ENCODE measurements around the gene BET1L.

Gene BET1L

GRCh38 chr11:236774-237767 lies 29.9 kb upstream of the BET1L start, which contains the start of gene PSMD13:
PSMD13 (plus strand) TSS chr11:236976; CDS start chr11:237050, 74 bp downstream.
- peak; percentile 89 for DNase-seq (ENCODE audit: low read depth)
- H3K4me3 ChIP-seq (ENCODE audit: low read depth, low read length), result peak within 1 kb of the TSS; percentile 94
- TF ChIP-seq CTCF (IDR thresholded peaks at IDR 0.05; ENCODE audit: insufficient read depth, low read depth, low read length, missing control alignments), result no peak

DNA sequence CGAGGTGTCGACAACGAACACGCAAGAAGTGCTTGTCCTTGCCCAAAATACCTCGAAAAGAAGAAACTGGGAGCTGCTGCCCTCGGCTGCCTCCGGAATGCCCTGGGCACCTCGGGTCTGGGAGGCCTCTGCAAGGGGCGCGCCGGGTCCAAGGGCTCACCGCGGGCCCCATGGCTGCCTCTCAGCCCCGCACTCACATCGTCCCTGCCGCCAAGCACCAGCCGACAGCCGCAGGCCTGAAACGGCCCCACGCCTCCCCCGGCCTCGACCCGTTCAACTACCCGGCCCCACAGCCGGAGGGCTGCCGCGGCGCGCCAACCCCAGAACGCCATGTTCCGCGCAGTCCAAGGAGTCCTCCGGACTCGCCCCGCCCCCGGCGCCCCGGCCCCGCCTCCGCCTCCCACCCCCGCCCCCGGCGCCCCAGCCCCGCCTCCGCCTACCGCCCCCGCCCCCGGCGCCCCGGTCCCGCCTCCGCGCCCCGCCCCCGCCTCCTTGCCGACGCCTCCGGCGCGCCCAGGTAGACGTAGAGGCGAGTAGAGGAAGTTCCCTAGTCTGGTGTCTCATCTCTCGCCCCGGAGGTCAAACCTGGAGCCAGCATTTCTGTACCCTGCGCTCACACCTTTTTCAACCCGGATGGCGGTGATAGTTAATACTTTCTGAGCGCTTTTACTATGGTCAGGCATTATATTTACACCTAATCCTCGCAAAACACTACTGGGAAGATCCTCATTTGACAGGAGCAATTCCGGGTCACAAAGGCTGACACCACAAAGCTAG lies 29.0 kb upstream of the BET1L start, which contains the start of gene SIRT3:
Gene SIRT3 (minus strand): TSS at position 346 of the 777 bp plus-strand sequence. CDS start 14 bp downstream, at position 332.
- DNase-seq (ENCODE audit: low read depth), result peak; percentile 94

GRCh38 chr11:235609-235996 lies 28.4 kb upstream of the BET1L start:
- DNase-seq (ENCODE audit: low read depth), result peak; percentile 51
- H3K4me3 ChIP-seq (ENCODE audit: low read depth, low read length), result peak overlapping the region; percentile 74

More for the DNA sequence above, 29.0 kb upstream of the BET1L start, which contains the start of gene SIRT3:
- TF ChIP-seq CTCF (IDR thresholded peaks at IDR 0.05; ENCODE audit: insufficient read depth, low read depth, low read length, missing control alignments), result no peak
- peak within 1 kb of the TSS; percentile 94 for H3K4me3 ChIP-seq (ENCODE audit: low read depth, low read length)

DNA sequence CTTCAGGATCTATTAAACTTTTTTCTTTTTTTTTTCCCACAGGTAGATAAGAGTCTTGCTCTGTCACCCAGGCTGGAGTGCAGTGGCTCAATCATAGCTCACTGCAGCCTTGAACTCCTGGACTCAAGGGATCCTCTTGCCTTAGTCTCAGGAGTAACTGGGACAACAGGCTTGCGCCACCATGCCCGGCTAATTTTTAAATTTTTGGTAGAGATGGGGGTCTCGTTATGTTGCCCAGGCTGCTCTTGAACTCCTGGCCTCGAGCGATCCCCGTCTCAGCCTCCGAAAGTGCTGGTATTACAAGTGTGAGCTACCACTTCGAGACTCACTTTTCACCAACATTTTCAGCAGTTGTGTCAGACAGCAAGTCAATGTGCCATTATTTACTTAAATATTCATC lies 28.0 kb upstream of the BET1L start:
- TF ChIP-seq CTCF (IDR thresholded peaks at IDR 0.05; ENCODE audit: insufficient read depth, low read depth, low read length, missing control alignments), result no peak
- peak overlapping the region; percentile 74 for H3K4me3 ChIP-seq (ENCODE audit: low read depth, low read length)

More at GRCh38 chr11:235609-235996, 28.4 kb upstream of the BET1L start:
- no peak for TF ChIP-seq CTCF (IDR thresholded peaks at IDR 0.05; ENCODE audit: insufficient read depth, low read depth, low read length, missing control alignments)

GRCh38 chr11:232783-233565 lies 25.8 kb upstream of the BET1L start:
- no peak overlapping the region for H3K4me3 ChIP-seq (ENCODE audit: low read depth, low read length)
- no peak for DNase-seq (ENCODE audit: low read depth)
- TF ChIP-seq CTCF (IDR thresholded peaks at IDR 0.05; ENCODE audit: insufficient read depth, low read depth, low read length, missing control alignments), result no peak

More for the DNA sequence above, 28.0 kb upstream of the BET1L start:
- DNase-seq (ENCODE audit: low read depth), result no peak

DNA sequence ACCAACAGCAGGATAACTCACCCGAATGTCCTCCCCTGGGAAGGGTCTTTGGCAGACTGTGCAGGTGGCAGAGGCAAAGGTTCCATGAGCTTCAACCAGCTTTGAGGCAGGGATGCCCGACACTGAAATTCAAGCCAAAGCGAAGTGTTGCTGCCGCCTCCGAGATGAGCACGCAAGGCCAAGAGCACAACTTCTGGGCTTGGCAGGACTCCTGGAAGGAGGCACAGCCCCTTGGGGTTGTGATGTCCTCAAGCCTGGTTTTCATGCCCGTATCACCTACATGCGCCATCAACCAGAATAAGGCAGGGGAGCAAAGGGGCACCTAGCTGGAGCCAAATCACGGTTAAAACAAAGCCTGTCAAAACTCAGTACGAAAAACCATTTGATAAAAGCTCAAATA lies 23.2 kb upstream of the BET1L start:
- TF ChIP-seq CTCF (IDR thresholded peaks at IDR 0.05; ENCODE audit: insufficient read depth, low read depth, low read length, missing control alignments), result no peak

More for the DNA sequence above, 23.2 kb upstream of the BET1L start:
- no peak for DNase-seq (ENCODE audit: low read depth)
- no peak overlapping the region for H3K4me3 ChIP-seq (ENCODE audit: low read depth, low read length)

Data from GM12865 (cell line).